Activated CD4-positive, alpha-beta T cell treated with anti-CD3 and anti-CD28 coated beads, Interleukin-2, Interleukin-6, amounts not matched to agents 100 ng/mL and 50 ng/mL, durations not matched to agents 16 hours and 8 hours (primary cell): ENCODE data around the gene NLRP1.

Source experiments
- DNase-seq: peaks from one replicate; pipeline ENCODE4 v3.0.0-alpha.2; 2020

NLRP1 gene

DNA sequence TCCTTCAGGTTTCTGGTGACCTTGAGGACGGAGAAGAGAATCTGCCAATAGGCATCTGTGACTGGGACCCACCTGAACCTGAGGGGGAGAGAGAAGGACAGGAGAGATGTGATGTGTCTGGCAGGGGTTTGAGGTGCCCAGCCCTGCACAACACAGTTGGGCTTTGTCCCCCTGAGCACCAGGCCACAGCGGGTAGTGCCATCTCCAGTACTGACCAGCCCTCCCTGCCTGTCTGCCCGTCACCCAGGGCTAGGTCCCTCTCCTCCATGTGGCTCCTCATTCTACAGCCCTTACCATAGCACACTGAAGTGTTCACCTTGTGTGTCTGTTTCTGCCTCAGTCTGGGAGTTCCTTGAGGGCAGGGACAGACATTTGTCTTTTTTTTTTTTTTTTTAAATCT, 30.8 kb downstream of the NLRP1 start:
- no peak for DNase-seq

DNA sequence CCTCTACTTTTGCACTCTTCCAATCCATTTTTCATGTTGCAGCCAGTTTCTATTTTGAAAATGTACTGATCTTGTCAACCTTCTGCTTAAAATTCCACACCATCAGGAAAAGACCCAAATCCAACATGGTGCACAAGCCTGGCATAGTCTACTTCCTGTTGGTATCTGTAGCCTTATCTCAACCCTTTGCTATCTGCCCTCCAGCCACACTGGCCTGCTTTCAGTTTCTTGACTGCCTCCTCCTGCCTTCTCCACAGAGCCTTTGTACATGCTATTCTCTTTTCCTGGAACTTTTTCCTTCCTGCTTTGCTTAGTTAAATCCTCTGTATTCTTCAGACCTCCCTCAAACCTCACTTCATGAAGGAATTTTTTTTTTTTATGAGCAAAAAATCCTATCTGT, 31.5 kb downstream of the NLRP1 start:
- DNase-seq = no peak

GRCh38 chr17:5545051-5545987, 39.0 kb downstream of the NLRP1 start:
- no peak for DNase-seq

DNA sequence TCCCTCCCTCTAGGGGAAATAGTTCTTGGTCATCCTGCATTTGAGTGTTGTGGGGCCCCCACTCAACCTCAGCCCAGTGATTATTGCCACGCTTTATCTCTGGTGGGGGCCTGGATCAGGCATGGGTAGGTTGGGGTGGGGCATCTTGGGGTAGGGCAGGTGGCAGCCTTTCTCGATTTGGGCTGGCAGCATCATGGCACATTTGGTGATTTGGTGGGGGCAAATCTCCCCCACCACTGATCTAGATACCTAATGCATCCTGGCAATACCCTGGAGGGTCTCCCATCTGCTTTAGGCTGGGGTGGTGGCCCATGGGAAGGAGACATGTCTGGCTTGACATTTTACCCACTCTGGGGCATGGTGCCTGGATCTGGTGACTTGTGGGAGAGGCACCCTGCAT, 40.2 kb downstream of the NLRP1 start:
- DNase-seq = no peak

DNA sequence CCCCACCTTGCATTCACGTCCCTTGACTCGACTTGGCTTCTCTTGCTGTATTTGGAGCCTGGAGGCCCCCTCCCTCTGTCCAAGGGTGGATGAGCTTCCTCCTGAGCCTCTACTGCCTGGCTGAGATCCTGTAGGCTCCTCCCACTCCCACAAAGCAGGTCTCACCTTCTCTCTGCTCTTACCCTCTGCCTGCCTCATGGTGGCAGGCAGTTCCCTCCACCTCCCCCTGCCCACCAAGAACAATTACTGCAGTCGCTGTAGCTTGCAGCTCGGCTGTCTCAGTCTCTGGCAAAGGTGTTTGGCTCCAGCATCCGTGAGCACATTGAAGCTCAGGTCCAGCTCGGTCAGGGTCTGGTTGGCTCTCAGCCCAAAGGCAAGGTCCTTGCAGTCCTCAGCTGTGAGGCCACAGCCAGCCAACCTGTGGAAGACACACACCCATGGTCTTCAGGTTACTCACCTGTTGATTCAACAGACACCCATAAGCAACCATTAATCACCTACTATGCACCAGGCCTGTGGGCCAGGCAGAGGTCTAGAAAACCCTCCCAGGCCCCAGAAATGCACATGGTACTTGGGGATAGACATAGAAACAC, 42.6 kb downstream of the NLRP1 start:
- DNase-seq = no peak

GRCh38 chr17:5540321-5540720, 44.0 kb downstream of the NLRP1 start:
- DNase-seq = no peak

GRCh38 chr17:5539286-5539685, 45.0 kb downstream of the NLRP1 start:
- no peak for DNase-seq

DNA sequence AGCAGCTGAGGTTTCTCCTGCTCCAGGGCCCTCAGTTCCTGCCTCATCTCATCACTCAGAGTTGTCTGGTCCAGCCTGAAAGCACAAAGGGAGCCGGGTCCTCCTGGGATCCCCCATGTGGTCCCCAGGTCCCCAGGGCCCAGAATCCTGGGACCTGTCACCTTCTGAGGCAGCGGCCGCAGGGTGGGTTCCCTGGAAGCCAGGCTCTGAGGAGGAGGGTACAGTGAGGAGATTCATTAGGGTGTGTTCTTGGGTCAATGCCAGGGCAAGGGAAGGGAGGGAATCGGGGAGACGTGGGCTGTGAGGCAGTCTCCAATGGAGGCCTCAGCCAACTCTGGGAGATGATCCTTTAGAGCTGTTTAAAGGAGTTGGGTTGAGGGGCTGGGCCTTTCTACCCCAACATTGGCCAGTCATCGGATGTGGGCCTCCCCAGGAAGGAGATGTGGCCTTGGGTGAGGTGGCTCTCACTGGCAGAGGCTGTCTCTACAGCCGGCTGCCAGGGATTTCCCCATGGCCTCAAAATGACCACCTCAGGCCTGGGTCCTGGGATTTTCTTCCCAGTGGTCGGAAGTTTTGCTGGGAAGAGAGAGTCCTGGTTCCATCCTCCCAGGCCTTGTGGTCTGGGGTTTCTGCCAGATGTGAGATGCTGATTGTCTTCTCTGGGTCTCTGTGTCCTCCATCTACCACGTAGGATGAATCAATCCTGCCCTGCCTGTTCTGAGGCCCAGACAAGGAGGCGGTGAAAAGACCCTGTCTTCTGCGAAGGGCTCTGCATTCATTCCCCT, 47.3 kb downstream of the NLRP1 start:
- no peak for DNase-seq

- DNase-seq = no peak
These were observed 48.9 kb downstream of the NLRP1 start for GRCh38 chr17:5535436-5535835.

DNA sequence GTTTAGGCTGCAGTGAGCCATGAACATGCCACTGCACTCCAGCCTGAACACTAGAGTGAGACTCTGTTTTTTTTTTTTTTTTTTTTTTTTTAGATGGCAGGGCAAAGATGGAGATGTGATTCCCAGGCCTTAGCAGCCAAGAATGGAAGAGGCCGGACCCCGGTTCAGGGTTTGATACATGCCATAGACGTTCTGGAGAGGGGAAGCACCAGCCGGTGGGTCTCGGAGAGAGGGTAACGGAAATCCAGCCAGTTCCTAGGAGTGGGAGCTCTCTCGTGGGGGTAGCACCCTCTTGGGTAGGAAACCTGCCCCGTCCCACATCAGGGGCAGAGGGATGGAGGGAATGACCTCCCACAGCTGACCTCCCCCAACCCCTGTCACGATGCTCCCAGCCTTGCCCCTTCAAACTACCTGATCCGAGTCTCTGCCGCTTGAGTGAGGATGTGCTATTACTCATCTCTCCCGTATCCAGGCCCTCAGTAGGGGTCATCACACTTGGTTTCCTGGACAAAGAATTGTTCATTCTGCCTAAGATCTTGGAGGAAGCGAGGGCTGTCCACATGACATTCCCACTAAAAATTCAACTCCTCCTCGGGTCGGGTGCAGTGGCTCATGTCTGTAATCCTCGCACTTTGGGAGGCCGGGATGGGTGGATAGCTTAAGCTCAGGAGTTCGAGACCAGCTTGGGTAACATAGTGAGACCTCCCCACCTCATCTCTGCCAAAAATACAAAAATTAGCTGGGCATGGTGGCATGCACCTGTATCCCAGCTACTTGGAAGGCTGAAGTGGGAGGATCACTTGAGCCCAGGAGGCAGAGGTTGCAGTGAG, 50.6 kb downstream of the NLRP1 start:
- no peak for DNase-seq

DNA sequence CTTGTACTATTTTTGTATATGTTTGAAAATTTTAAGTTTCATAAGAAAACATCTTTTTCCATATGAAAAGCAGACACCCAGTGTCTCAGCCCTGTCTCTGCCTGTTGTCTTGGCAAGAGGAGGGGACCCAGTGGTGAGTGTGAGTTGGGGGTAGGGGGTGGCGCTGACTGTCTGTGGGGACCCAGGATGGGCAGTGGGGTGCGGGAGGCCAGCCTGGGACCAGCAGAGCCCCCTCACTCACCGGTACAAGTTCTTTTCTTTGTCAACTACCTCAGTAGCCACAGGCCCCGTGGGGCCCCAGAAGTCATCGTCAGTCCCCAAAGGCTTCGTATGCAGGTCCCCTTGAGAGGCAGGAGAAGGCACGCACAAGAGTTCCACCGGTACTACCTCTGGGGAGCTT, 51.7 kb downstream of the NLRP1 start:
- DNase-seq = no peak

DNA sequence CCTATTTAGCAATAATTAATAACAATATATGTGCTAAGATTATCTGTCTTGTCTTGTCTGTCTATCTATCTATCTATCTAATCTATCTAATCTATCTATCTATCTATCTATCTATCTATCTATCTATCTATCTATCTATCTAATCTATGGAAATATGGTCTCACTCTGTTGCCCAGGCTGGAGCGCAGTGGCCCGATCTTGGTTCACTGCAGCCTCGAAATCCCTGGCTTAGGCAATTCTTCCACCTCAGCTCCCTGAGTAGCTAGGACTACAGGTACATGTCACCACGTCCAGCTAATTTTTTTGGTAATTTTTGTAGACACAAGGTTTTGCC, 53.3 kb downstream of the NLRP1 start:
- no peak for DNase-seq

DNA sequence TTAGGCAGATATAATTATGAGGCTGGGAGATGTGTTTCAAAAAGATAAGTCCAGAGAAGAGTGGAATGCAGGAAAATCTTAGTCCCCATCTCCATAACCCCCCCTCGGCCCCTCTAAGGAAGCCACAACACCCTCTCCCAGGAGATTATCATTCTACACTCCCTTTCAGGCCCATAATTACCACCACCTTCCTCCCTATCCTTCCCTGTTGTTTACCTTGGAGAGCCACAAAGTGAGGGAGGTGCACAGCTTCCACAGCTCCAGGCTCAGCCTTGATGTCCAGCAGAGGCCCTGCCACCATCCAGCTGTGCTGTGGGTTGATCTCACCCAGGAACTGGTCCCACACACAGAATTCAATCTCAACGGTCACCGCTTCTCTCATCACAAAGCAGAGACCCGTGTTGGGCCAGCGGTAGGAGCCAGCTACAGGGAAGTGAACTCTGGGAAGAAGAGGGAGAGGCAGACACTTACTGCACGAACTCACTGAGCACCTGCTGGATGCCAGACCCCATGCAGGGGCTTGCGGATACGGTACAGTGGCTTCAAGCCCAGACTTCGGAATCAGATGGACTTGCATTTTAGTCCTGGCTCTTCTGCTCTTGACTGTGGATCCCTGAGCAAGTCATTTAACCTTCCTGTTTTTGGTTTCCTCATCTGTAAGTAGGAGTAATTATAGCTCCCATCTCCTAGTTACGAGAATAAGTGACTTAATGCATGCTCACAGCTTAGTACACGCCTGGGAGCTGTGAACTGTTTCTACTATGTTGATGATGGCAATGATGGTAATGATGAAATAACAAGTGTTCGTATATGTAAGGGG, 53.8 kb downstream of the NLRP1 start:
- DNase-seq = no peak

DNA sequence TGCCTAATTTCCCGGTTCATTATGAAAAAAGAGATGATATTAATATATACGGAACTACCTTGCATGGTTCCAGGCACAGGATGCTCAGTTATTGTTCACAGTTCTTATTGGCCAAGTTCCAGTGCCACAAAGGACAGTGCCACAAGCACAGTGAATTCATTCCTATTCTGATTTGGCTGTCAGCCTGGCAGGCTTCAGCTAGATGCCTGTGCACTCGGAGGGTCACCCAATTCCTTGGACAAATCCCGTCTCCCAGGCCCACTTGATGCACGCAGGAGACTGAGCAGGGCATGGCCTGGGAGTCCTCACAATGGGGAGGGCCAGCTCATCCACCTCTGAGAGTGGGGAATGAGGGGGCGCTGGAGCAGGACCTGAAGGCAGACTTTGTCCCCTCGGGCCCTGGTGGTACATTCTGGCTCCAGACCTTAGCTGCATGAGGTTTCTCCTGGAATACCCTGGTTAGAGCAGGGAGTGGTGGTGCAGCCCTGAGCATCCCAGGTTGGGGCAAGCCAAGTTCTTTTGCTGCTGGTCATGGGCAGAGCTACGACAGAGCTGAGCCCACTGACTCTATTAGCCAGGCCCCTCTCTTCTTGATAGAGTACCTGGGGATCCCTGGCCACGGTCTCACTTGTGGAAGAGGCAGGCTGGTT, 56.6 kb downstream of the NLRP1 start:
- no peak for DNase-seq

GRCh38 chr17:5526821-5527598, 57.3 kb downstream of the NLRP1 start:
- peak; percentile 79 for DNase-seq

DNA sequence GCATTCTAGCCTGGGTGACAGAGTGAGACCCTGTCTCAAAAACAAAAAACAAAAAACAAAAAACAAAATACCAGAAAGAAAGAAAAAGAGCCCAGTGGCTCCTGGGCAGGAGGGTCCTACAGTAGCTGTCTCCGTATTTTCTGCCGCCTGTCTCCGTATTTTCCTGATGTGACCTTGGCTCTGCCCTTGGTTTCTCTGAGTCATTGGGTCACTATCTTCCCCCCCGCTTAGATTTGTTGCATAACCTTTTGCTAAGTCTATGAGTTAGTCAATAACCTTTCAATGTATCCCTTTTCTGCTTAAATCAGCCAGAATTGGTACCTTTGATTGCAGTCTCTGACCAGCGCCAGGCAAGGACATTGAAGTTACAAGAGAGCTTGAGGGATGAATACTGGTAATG, 61.1 kb downstream of the NLRP1 start:
- DNase-seq = no peak

- DNase-seq = no peak
These were observed 61.8 kb downstream of the NLRP1 start for GRCh38 chr17:5522476-5522875.

DNA sequence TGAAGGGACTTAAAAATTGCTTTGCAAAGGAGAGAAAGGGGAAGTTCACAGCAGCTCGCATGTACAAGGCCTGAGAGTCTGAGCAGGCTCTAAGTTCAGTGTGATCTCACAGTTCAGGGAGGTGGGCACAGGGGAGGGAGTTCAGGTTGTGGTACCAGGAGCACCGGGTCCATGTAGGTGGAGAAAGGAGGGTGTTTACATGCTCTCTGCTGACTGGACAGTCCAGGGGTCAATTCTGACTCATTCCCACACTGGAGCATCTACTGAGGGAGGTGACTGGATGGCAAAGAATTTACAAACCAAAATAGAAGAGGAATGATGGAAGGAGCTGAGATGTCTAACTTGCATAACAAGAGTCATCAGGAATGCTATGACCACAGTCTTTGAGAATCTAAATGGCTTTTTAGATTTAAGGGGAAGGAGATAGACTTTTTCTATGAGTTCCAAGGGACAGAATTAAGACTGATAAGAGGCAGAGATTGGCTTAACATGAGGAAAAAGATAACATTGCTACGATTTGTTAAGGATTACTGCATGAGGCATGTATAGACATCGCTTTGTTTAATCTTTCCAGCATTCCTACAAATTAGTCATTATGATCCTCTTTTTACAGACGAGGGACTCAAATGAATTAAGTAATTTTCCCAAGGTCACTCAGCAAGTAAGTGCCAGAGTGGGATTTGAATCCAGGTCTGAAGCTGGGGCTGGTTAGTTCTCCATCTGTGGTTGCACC, 68.1 kb downstream of the NLRP1 start:
- no peak for DNase-seq

DNA sequence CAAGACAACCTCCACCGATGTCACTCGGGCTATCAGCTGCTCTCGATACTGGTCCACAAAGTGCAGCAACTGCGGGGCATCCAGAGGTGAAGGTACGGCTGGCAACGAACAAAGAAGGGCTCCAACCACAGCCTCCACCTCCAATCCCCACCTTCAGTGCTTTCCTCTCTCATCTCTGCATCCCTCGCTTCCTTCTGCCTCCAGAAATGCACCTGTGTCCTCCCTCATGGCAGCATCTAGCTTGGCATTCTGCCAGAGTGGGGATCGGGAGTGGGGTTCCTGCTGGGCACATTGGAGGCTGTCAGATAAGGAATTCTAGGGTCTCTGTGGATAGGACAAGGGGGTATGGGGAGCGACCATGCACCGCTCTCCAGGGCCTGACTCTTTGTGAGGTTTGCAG, 69.3 kb downstream of the NLRP1 start:
- DNase-seq = no peak

DNA sequence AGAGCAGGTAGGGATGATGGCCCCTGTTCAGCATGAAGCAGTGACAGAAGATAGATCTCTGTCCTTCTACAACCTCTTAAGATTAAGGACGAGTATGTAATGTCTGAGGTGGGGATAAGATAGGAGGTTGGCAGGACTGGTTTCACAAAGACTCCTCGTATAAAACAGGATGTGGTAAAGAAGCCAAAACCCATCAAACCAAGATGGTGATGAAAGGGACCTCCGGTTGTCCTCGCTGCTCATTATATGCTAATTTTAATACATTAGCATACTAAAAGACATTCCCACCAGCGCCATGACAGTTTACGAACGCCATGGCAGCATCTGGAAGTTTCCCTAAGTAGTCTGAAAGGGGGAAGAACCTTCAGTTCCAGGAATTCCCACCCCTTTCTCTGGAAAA, 70.7 kb downstream of the NLRP1 start:
- DNase-seq = peak; percentile 25
